Left lobe of liver (tissue), 2 donors: ENCODE measurements around the gene OR2A7. TPM values are rescaled to one million over a fixed set of nuclear protein-coding genes. Genes with fewer than 3 reads are reported as not detected.
"Not testable (repeated sequence)": the region's sequence is repeated elsewhere in the genome, so short reads cannot be mapped to it uniquely, and the experiment has no call there.

Experiments
- ATAC-seq: fragments of 200-7000 bp; cut with Tn5 transposase; one replicate; pipeline ENCODE4 v1.9.1; 2020; ENCODE audit warnings: mild to moderate bottlenecking, moderate library complexity
- DNase-seq: peaks from one replicate; pipeline ENCODE4 v3.0.0-alpha.2; 2020; ENCODE audit warnings: low spot score
- total RNA-seq: library from RNA; stranded (reverse); gene quantifications from one replicate; pipeline ENCODE4 v1.2.1, GENCODE V29; 2021
- donor health status: DM: no; HTN: no; CAD: no; lungs with moderate emphysema.
- donor health status: DM: no; HTN: yes; CAD: no.

Gene OR2A7
- total RNA-seq, 1 donor from 2014 or later: 1.9 TPM

GRCh38 chr7:144256112-144256511, 8.5 kb downstream of the OR2A7 start:
- DNase-seq: no peak
- no peak for ATAC-seq

GRCh38 chr7:144255471-144255897, 9.1 kb downstream of the OR2A7 start:
- ATAC-seq (no peak), DNase-seq (no peak)

GRCh38 chr7:144252307-144252706, 12.3 kb downstream of the OR2A7 start:
- not testable (repeated sequence) for ATAC-seq, DNase-seq

GRCh38 chr7:144247674-144248330, 16.8 kb downstream of the OR2A7 start:
- ATAC-seq, DNase-seq: not testable (repeated sequence)

GRCh38 chr7:144246967-144247366, 17.6 kb downstream of the OR2A7 start:
- not testable (repeated sequence) for ATAC-seq, DNase-seq

GRCh38 chr7:144245372-144245771, 19.2 kb downstream of the OR2A7 start:
- not testable (repeated sequence) for ATAC-seq

GRCh38 chr7:144239365-144239764, 25.2 kb downstream of the OR2A7 start, which contains the start of gene OR2A42:
Gene OR2A42, minus strand, starts transcription at chr7:144239605. Its CDS starts 6,762 bp downstream, at chr7:144232843.
- not testable (repeated sequence) for ATAC-seq

More at GRCh38 chr7:144245372-144245771, 19.2 kb downstream of the OR2A7 start:
- not testable (repeated sequence) for DNase-seq

GRCh38 chr7:144238530-144239082, 26.0 kb downstream of the OR2A7 start:
- not testable (repeated sequence) for DNase-seq, ATAC-seq

More at GRCh38 chr7:144239365-144239764, 25.2 kb downstream of the OR2A7 start, which contains the start of gene OR2A42:
- DNase-seq: not testable (repeated sequence)

GRCh38 chr7:144233039-144233438, 31.6 kb downstream of the OR2A7 start:
- peak; percentile 42 for ATAC-seq
- not testable (repeated sequence) for DNase-seq

- not testable (repeated sequence) for ATAC-seq, DNase-seq
These were observed 33.6 kb downstream of the OR2A7 start for GRCh38 chr7:144231027-144231426.

- DNase-seq, ATAC-seq: not testable (repeated sequence)
These were observed 35.8 kb downstream of the OR2A7 start for GRCh38 chr7:144228810-144229209.

- not testable (repeated sequence) for DNase-seq, ATAC-seq
These were observed 37.7 kb downstream of the OR2A7 start for GRCh38 chr7:144226866-144227265.

- ATAC-seq, DNase-seq: not testable (repeated sequence)
These were observed 40.9 kb downstream of the OR2A7 start for GRCh38 chr7:144223675-144224074.

- DNase-seq, ATAC-seq: not testable (repeated sequence)
These were observed 44.1 kb downstream of the OR2A7 start for GRCh38 chr7:144220531-144220930.

- peak; percentile 65 for ATAC-seq
- DNase-seq: not testable (repeated sequence)
These were observed 45.4 kb downstream of the OR2A7 start for GRCh38 chr7:144219149-144219548.

GRCh38 chr7:144218581-144218980, 46.0 kb downstream of the OR2A7 start:
- ATAC-seq, DNase-seq: not testable (repeated sequence)

- not testable (repeated sequence) for ATAC-seq
These were observed 47.4 kb downstream of the OR2A7 start for GRCh38 chr7:144217200-144217599.

More at GRCh38 chr7:144217200-144217599, 47.4 kb downstream of the OR2A7 start:
- DNase-seq: not testable (repeated sequence)

Other genes starting within 250 kb of the OR2A7 start
- not detected for gene OR2A5, start 215.8 kb downstream of the OR2A7 start, total RNA-seq
- not detected for gene OR2A25, start 195.0 kb downstream of the OR2A7 start, total RNA-seq
- not detected for gene OR2A12, start 178.5 kb downstream of the OR2A7 start, total RNA-seq
- gene OR2A2, start 155.2 kb downstream of the OR2A7 start, total RNA-seq: not detected
- not detected for gene OR2A14, start 141.6 kb downstream of the OR2A7 start, total RNA-seq
- 1.4 TPM for gene CTAGE4, start 81.3 kb downstream of the OR2A7 start, total RNA-seq
- 7.2 TPM for gene ARHGEF35, start 69.0 kb downstream of the OR2A7 start, total RNA-seq
- not detected for gene OR2A42, start 25.2 kb downstream of the OR2A7 start, total RNA-seq
- gene CTAGE8, start 4.5 kb upstream of the OR2A7 start, total RNA-seq: 1.4 TPM
- not detected for gene OR2A1, start 47.6 kb upstream of the OR2A7 start, total RNA-seq
- gene ARHGEF5, start 90.6 kb upstream of the OR2A7 start, total RNA-seq: 11.6 TPM
- gene NOBOX, start 138.9 kb upstream of the OR2A7 start, total RNA-seq: not detected